ENCODE data around the gene CXCL12.

CXCL12 gene

GRCh38 chr10:44411251-44411650, 26.4 kb upstream of the CXCL12 start:
- ATAC-seq = no peak
- TF ChIP-seq PATZ1 (CRISPR knock-in tag; IDR thresholded peaks at IDR 0.05; ENCODE audit: borderline replicate concordance) (no peak), CSDC2 (CRISPR knock-in tag; IDR thresholded peaks at IDR 0.05) (no peak), ZFP3 (CRISPR knock-in tag; IDR thresholded peaks at IDR 0.05) (no peak), ZNF8 (CRISPR knock-in tag; IDR thresholded peaks at IDR 0.05) (no peak), POU6F1 (CRISPR knock-in tag; IDR thresholded peaks at IDR 0.05; ENCODE audit: borderline replicate concordance, low read depth) (no peak), TCF4 (CRISPR knock-in tag; IDR thresholded peaks at IDR 0.05; ENCODE audit: borderline replicate concordance) (no peak), OSR1 (CRISPR knock-in tag; IDR thresholded peaks at IDR 0.05) (no peak), ARNTL (CRISPR knock-in tag; IDR thresholded peaks at IDR 0.05; ENCODE audit: borderline replicate concordance, low read depth) (no peak), TOX (CRISPR knock-in tag; IDR thresholded peaks at IDR 0.05; ENCODE audit: borderline replicate concordance) (no peak), ISL1 (CRISPR knock-in tag; IDR thresholded peaks at IDR 0.05) (no peak), RARB (CRISPR knock-in tag; IDR thresholded peaks at IDR 0.05) (no peak), ESRRG (CRISPR knock-in tag; IDR thresholded peaks at IDR 0.05) (no peak), BACH2 (CRISPR knock-in tag; IDR thresholded peaks at IDR 0.05; ENCODE audit: borderline replicate concordance) (no peak), PPARA (CRISPR knock-in tag; IDR thresholded peaks at IDR 0.05; ENCODE audit: borderline replicate concordance) (no peak), SNAI2 (CRISPR knock-in tag; IDR thresholded peaks at IDR 0.05) (no peak)
- TF ChIP-seq, protein P1, sequence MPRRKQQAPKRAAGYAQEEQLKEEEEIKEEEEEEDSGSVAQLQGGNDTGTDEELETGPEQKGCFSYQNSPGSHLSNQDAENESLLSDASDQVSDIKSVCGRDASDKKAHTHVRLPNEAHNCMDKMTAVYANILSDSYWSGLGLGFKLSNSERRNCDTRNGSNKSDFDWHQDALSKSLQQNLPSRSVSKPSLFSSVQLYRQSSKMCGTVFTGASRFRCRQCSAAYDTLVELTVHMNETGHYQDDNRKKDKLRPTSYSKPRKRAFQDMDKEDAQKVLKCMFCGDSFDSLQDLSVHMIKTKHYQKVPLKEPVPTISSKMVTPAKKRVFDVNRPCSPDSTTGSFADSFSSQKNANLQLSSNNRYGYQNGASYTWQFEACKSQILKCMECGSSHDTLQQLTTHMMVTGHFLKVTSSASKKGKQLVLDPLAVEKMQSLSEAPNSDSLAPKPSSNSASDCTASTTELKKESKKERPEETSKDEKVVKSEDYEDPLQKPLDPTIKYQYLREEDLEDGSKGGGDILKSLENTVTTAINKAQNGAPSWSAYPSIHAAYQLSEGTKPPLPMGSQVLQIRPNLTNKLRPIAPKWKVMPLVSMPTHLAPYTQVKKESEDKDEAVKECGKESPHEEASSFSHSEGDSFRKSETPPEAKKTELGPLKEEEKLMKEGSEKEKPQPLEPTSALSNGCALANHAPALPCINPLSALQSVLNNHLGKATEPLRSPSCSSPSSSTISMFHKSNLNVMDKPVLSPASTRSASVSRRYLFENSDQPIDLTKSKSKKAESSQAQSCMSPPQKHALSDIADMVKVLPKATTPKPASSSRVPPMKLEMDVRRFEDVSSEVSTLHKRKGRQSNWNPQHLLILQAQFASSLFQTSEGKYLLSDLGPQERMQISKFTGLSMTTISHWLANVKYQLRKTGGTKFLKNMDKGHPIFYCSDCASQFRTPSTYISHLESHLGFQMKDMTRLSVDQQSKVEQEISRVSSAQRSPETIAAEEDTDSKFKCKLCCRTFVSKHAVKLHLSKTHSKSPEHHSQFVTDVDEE (CRISPR knock-in tag; IDR thresholded peaks at IDR 0.05) = no peak
- TF ChIP-seq, protein P2, sequence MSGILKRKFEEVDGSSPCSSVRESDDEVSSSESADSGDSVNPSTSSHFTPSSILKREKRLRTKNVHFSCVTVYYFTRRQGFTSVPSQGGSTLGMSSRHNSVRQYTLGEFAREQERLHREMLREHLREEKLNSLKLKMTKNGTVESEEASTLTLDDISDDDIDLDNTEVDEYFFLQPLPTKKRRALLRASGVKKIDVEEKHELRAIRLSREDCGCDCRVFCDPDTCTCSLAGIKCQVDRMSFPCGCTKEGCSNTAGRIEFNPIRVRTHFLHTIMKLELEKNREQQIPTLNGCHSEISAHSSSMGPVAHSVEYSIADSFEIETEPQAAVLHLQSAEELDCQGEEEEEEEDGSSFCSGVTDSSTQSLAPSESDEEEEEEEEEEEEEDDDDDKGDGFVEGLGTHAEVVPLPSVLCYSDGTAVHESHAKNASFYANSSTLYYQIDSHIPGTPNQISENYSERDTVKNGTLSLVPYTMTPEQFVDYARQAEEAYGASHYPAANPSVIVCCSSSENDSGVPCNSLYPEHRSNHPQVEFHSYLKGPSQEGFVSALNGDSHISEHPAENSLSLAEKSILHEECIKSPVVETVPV (CRISPR knock-in tag; IDR thresholded peaks at IDR 0.05) = no peak

DNA sequence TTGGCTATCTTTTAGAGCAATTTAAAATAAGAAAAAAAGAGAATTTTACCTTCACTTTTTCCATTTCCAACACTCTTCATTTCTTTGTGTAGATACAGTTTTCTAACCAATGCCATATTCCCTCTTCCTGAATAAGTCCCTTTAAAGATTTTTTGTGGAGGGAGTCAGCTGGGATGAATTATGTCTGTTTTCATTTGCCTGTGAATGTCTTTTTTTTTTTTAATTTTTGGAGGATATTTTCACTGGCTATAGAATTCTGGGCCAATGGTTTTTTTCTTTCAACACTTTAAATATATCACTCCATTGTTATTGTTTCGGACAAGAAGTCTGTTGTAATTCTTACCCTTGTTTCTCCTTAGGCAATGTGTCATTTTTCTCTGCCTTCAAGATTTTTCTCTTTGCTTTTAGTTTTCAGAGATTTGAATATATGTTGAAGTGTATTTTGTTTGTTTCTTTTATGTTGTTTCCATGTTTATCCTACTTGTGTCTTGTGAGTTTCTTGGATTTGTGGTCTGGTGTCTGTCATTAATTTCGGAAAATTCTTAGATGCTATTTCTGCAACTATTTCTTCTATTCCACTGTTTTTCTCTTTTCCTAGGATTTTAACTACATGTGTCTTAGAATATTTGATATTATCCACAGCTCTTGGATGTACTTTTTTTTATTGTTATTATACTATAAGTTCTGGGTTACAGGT, 20.0 kb upstream of the CXCL12 start:
- TF ChIP-seq ZFP30 (CRISPR knock-in tag; IDR thresholded peaks at IDR 0.05) = no peak
- no peak for TF ChIP-seq TCF4 (CRISPR knock-in tag; IDR thresholded peaks at IDR 0.05; ENCODE audit: borderline replicate concordance)
- TF ChIP-seq POU6F1 (CRISPR knock-in tag; IDR thresholded peaks at IDR 0.05; ENCODE audit: borderline replicate concordance, low read depth) = no peak
- TF ChIP-seq ISL1 (CRISPR knock-in tag; IDR thresholded peaks at IDR 0.05) = no peak
- no peak for TF ChIP-seq BACH2 (CRISPR knock-in tag; IDR thresholded peaks at IDR 0.05; ENCODE audit: borderline replicate concordance)
- no peak for TF ChIP-seq PATZ1 (CRISPR knock-in tag; IDR thresholded peaks at IDR 0.05; ENCODE audit: borderline replicate concordance)
- no peak for TF ChIP-seq SNAI2 (CRISPR knock-in tag; IDR thresholded peaks at IDR 0.05)
- no peak for TF ChIP-seq GLIS3 (CRISPR knock-in tag; IDR thresholded peaks at IDR 0.05)
- no peak for TF ChIP-seq ZC3H10 (CRISPR knock-in tag; IDR thresholded peaks at IDR 0.05)
- no peak for TF ChIP-seq ARNTL (CRISPR knock-in tag; IDR thresholded peaks at IDR 0.05; ENCODE audit: borderline replicate concordance, low read depth)
- no peak for TF ChIP-seq TOX (CRISPR knock-in tag; IDR thresholded peaks at IDR 0.05; ENCODE audit: borderline replicate concordance)
- TF ChIP-seq CSDC2 (CRISPR knock-in tag; IDR thresholded peaks at IDR 0.05) = no peak
- TF ChIP-seq OSR1 (CRISPR knock-in tag; IDR thresholded peaks at IDR 0.05) = no peak
- no peak for TF ChIP-seq ZFP3 (CRISPR knock-in tag; IDR thresholded peaks at IDR 0.05)
- no peak for TF ChIP-seq RARB (CRISPR knock-in tag; IDR thresholded peaks at IDR 0.05)
- no peak for TF ChIP-seq ZNF70 (CRISPR knock-in tag; IDR thresholded peaks at IDR 0.05)
- ATAC-seq = no peak
